ENCODE results near the gene GPR137B. TPM values are rescaled to one million over a fixed set of nuclear protein-coding genes. Genes with fewer than 3 reads are reported as not detected.

Gene GPR137B
- total and polyA plus RNA-seq, 9 of the 15 experiments (the other 6 are each of a cell fraction or from before 2014, with no cell fraction given), result 0.04 to 1.0 (median 0.62) TPM

GRCh38 chr1:236181059-236181458, 38.7 kb downstream of the GPR137B start:
- no TSS peak for BruUV-seq (replicated peaks)
- ChIA-PET CTCF (ENCODE audit: low intra/inter-chr PET ratio) (no interaction called here), POLR2A (no interaction called here)
- peaks cover 31 to 39% of the 10 kb centered on the region in 2 experiments for H3K27me3 ChIP-seq (ENCODE audit: control insufficient read depth in 2 of 2, insufficient read depth in 2 of 2, low read length in 2 of 2)
- 20% methylated on average over 3 of the region's 3 CpGs for WGBS (ENCODE audit: insufficient coverage, low coverage, missing lambda C conversion rate)
- no peaks in the 10 kb centered on the region for H3K9me1 ChIP-seq (ENCODE audit: control insufficient read depth, insufficient read depth, low read length)
- H3K4me1 ChIP-seq (replicated peaks in 1 of 2; ENCODE audit: control insufficient read depth in 2 of 2, insufficient read depth in 2 of 2, low read length in 2 of 2), result no peaks in the 10 kb centered on the region
- no peaks in the 10 kb centered on the region for H3K36me3 ChIP-seq (ENCODE audit: control insufficient read depth, insufficient read depth, low read length)
- no peaks in the 10 kb centered on the region for H4K20me1 ChIP-seq (replicated peaks; ENCODE audit: control insufficient read depth, insufficient read depth, low read length)
- intact Hi-C loops (cut with micrococcal nuclease) (no loop called here), in situ Hi-C loops (cut with MboI) (no loop called here)
- no peaks in the 10 kb centered on the region for H3K9me3 ChIP-seq (replicated peaks; ENCODE audit: control insufficient read depth, insufficient read depth, low read depth, low read length)
- no peak overlapping the region for H3K9ac ChIP-seq (ENCODE audit: insufficient read depth in 1 of 2, low read depth in 2 of 2, low read length in 2 of 2)
- H3K4me2 ChIP-seq (ENCODE audit: insufficient read depth, low read length), result no peak overlapping the region
- FAIRE-seq (no peak), ATAC-seq (no peak), DNase-seq (ENCODE audit: extremely low read depth in 1 of 4, low spot score in 3 of 4) (no peak)
- H3K27ac ChIP-seq (ENCODE audit: extremely low read depth, low read depth, low read length), result no peak overlapping the region
- no peak overlapping the region for H2AFZ ChIP-seq (ENCODE audit: low read depth, low read length)
- no peak overlapping the region for H3K4me3 ChIP-seq
- H3K79me2 ChIP-seq (ENCODE audit: control insufficient read depth, insufficient read depth, low read length), result no peaks in the 10 kb centered on the region
- TF ChIP-seq SIX5 (IDR thresholded peaks at IDR 0.05; ENCODE audit: borderline replicate concordance in 1 of 2, insufficient read depth in 1 of 2, low read depth in 1 of 2, low read length in 2 of 2) (no peak), PPARD (CRISPR knock-in tag; IDR thresholded peaks at IDR 0.05) (no peak), HIVEP1 (CRISPR knock-in tag; IDR thresholded peaks at IDR 0.05) (no peak), ZNF507 (tag; conservative IDR thresholded peaks at IDR 0.05) (no peak), RBM25 (IDR thresholded peaks at IDR 0.05; ENCODE audit: low read depth, low read length, severe bottlenecking) (no peak), BDP1 (IDR thresholded peaks at IDR 0.05; ENCODE audit: insufficient read depth, insufficient read length) (no peak), ZNF23 (CRISPR knock-in tag; IDR thresholded peaks at IDR 0.05) (no peak), CHD7 (IDR thresholded peaks at IDR 0.05; ENCODE audit: low read depth, low read length) (no peak), LARP7 (IDR thresholded peaks at IDR 0.05) (no peak), ZNF165 (CRISPR knock-in tag; IDR thresholded peaks at IDR 0.05; ENCODE audit: borderline replicate concordance) (no peak), RBM14 (IDR thresholded peaks at IDR 0.05; ENCODE audit: borderline replicate concordance, insufficient read depth, low read depth, low read length) (no peak), MAX (CRISPR knock-in tag; IDR thresholded peaks at IDR 0.05) (no peak)

All from K562 (cell line).